HCT116 (cell line): ENCODE measurements around the gene DYNLT4.
"Not testable (repeated sequence)": the region's sequence is repeated elsewhere in the genome, so short reads cannot be mapped to it uniquely, and the experiment has no call there.

ENCODE experiments used
- CEBPB ChIP-seq: IDR thresholded peaks from 2 replicates; pipeline ENCODE4 v1.6.1; 2012; ENCODE audit warnings: low read depth
- EZH2 ChIP-seq: fragments of 200-600 bp; sonication (generic); IDR thresholded peaks from 2 replicates; pipeline ENCODE4 v1.6.1; 2017; ENCODE audit warnings: antibody characterized with exemption, mixed run types
- EZH2phosphoT487 ChIP-seq: fragments of 200-600 bp; IDR thresholded peaks from 2 replicates; pipeline ENCODE4 v1.6.1; 2018; ENCODE audit warnings: antibody characterized with exemption, borderline replicate concordance
- JUND ChIP-seq: IDR thresholded peaks from 2 replicates; pipeline ENCODE4 v1.6.1; 2012
- POLR2A ChIP-seq: IDR thresholded peaks from 2 replicates; pipeline ENCODE4 v1.7.0; 2011; ENCODE audit warnings: borderline replicate concordance; ENCODE audit not compliant: insufficient read depth, insufficient read length; ENCODE audit errors: extremely low read depth
- POLR2AphosphoS5 ChIP-seq: IDR thresholded peaks from 2 replicates; pipeline ENCODE4 v1.6.1; 2011; ENCODE audit warnings: mild to moderate bottlenecking, low read depth, low read length, moderate library complexity
- RAD21 ChIP-seq: IDR thresholded peaks from 2 replicates; pipeline ENCODE4 v1.6.1; 2012; ENCODE audit warnings: low read depth, mild to moderate bottlenecking
- TCF7L2 ChIP-seq: IDR thresholded peaks from 2 replicates; pipeline ENCODE4 v1.7.0; 2011; ENCODE audit warnings: borderline replicate concordance, inconsistent platforms; ENCODE audit not compliant: insufficient read depth, insufficient read length; ENCODE audit errors: extremely low read depth
- YY1 ChIP-seq: IDR thresholded peaks from 2 replicates; pipeline ENCODE4 v1.6.1; 2011; ENCODE audit warnings: low read length, low read depth, moderate library complexity, mild to moderate bottlenecking; ENCODE audit not compliant: insufficient replicate concordance; ENCODE audit errors: extremely low read depth
- ZNF274 ChIP-seq: fragments of 200-500 bp; sonication (Bioruptor generic); IDR thresholded peaks from 2 replicates; pipeline ENCODE4 v1.6.1; 2014; ENCODE audit warnings: mild to moderate bottlenecking, low read depth, low read length, inconsistent platforms
- TF ChIP-seq, protein P1 (sequence below): IDR thresholded peaks from 2 replicates; pipeline ENCODE4 v1.6.1; 2012; ENCODE audit warnings: low read depth
- TF ChIP-seq, protein P2 (sequence below), 3 experiments: fragments of 200-600 bp in 1 of 3; sonication (generic) in 1 of 3; IDR thresholded peaks in 2 of 3; conservative IDR thresholded peaks in 1 of 3; 2 replicates each; pipeline ENCODE4 v1.5.1; 2012 to 2017; ENCODE audit warnings: low read depth in 2 of 3, low read length in 2 of 3, antibody characterized with exemption in 1 of 3, borderline replicate concordance in 1 of 3, control low read depth in 1 of 3, mild to moderate bottlenecking in 1 of 3, mixed read lengths in 1 of 3, mixed run types in 1 of 3, moderate library complexity in 1 of 3; ENCODE audit not compliant: insufficient read depth in 1 of 3
- TF ChIP-seq, protein P3 (sequence below): IDR thresholded peaks from 2 replicates; pipeline ENCODE4 v1.6.1; 2011; ENCODE audit warnings: mild to moderate bottlenecking, low read length, moderate library complexity; ENCODE audit not compliant: insufficient replicate concordance; ENCODE audit errors: extremely low read depth

DNA sequence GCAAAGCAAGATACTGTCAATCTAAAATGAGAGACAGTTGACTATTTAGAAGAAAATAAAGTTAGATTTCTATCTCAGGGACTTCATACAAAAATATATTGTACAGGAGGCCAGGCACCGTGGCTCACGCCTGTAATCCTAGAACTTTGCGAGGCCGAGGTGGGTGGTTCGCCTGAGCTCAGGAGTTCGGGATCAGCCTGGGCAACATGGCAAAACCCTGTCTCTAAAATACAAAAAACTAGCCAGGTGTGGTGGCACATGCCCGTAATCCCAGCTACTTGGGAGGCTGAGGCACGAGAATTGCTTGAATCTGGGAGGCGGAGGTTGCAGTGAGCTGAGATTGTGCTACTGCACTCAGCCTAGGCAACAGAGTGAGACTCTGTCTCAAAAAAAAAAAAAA lies 8.8 kb upstream of the DYNLT4 start:
- TF ChIP-seq, protein P1, sequence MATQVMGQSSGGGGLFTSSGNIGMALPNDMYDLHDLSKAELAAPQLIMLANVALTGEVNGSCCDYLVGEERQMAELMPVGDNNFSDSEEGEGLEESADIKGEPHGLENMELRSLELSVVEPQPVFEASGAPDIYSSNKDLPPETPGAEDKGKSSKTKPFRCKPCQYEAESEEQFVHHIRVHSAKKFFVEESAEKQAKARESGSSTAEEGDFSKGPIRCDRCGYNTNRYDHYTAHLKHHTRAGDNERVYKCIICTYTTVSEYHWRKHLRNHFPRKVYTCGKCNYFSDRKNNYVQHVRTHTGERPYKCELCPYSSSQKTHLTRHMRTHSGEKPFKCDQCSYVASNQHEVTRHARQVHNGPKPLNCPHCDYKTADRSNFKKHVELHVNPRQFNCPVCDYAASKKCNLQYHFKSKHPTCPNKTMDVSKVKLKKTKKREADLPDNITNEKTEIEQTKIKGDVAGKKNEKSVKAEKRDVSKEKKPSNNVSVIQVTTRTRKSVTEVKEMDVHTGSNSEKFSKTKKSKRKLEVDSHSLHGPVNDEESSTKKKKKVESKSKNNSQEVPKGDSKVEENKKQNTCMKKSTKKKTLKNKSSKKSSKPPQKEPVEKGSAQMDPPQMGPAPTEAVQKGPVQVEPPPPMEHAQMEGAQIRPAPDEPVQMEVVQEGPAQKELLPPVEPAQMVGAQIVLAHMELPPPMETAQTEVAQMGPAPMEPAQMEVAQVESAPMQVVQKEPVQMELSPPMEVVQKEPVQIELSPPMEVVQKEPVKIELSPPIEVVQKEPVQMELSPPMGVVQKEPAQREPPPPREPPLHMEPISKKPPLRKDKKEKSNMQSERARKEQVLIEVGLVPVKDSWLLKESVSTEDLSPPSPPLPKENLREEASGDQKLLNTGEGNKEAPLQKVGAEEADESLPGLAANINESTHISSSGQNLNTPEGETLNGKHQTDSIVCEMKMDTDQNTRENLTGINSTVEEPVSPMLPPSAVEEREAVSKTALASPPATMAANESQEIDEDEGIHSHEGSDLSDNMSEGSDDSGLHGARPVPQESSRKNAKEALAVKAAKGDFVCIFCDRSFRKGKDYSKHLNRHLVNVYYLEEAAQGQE: not testable (repeated sequence)
- not testable (repeated sequence) for TF ChIP-seq POLR2AphosphoS5, YY1, CEBPB, POLR2A, EZH2, EZH2phosphoT487, RAD21, ZNF274, TCF7L2, JUND
- TF ChIP-seq, protein P2, sequence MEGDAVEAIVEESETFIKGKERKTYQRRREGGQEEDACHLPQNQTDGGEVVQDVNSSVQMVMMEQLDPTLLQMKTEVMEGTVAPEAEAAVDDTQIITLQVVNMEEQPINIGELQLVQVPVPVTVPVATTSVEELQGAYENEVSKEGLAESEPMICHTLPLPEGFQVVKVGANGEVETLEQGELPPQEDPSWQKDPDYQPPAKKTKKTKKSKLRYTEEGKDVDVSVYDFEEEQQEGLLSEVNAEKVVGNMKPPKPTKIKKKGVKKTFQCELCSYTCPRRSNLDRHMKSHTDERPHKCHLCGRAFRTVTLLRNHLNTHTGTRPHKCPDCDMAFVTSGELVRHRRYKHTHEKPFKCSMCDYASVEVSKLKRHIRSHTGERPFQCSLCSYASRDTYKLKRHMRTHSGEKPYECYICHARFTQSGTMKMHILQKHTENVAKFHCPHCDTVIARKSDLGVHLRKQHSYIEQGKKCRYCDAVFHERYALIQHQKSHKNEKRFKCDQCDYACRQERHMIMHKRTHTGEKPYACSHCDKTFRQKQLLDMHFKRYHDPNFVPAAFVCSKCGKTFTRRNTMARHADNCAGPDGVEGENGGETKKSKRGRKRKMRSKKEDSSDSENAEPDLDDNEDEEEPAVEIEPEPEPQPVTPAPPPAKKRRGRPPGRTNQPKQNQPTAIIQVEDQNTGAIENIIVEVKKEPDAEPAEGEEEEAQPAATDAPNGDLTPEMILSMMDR (IDR thresholded peaks at IDR 0.05 in 2 of 3, conservative IDR thresholded peaks at IDR 0.05 in 1 of 3; ENCODE audit: borderline replicate concordance in 1 of 3, insufficient read depth in 1 of 3, low read depth in 2 of 3, low read length in 2 of 3): not testable (repeated sequence)
- TF ChIP-seq, protein P3, sequence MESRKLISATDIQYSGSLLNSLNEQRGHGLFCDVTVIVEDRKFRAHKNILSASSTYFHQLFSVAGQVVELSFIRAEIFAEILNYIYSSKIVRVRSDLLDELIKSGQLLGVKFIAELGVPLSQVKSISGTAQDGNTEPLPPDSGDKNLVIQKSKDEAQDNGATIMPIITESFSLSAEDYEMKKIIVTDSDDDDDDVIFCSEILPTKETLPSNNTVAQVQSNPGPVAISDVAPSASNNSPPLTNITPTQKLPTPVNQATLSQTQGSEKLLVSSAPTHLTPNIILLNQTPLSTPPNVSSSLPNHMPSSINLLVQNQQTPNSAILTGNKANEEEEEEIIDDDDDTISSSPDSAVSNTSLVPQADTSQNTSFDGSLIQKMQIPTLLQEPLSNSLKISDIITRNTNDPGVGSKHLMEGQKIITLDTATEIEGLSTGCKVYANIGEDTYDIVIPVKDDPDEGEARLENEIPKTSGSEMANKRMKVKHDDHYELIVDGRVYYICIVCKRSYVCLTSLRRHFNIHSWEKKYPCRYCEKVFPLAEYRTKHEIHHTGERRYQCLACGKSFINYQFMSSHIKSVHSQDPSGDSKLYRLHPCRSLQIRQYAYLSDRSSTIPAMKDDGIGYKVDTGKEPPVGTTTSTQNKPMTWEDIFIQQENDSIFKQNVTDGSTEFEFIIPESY: not testable (repeated sequence)
